HUES6 (cell line): ENCODE results near the gene DPYSL4.
"Not testable (repeated sequence)": the region's sequence is repeated elsewhere in the genome, so short reads cannot be mapped to it uniquely, and the experiment has no call there.

Experiments used
- H3K27ac ChIP-seq: 2 replicates; pipeline ENCODE4 v1.7.0; 2013; ENCODE audit warnings: low read depth, mild to moderate bottlenecking, low read length, inconsistent platforms
- H3K27me3 ChIP-seq: 2 replicates; pipeline ENCODE4 v1.6.1; 2013; ENCODE audit warnings: low read length; ENCODE audit not compliant: control insufficient read depth, insufficient read depth
- H3K36me3 ChIP-seq: 2 replicates; pipeline ENCODE4 v1.6.1; 2013; ENCODE audit warnings: low read length; ENCODE audit not compliant: control insufficient read depth, insufficient read depth
- H3K4me1 ChIP-seq: 2 replicates; pipeline ENCODE4 v1.6.1; 2013; ENCODE audit warnings: low read length; ENCODE audit not compliant: control insufficient read depth, insufficient read depth
- H3K4me3 ChIP-seq: 2 replicates; pipeline ENCODE4 v1.5.1; 2013; ENCODE audit warnings: low read depth, low read length
- H3K9ac ChIP-seq: one replicate; pipeline ENCODE4 v1.6.1; 2013; ENCODE audit warnings: mild to moderate bottlenecking, low read length
- H3K9me3 ChIP-seq: 2 replicates; pipeline ENCODE4 v1.6.1; 2013; ENCODE audit warnings: low read depth, low read length; ENCODE audit not compliant: control insufficient read depth, insufficient read depth

Gene DPYSL4

GRCh38 chr10:132158823-132159222, 27.9 kb upstream of the DPYSL4 start:
- Histone ChIP-seq H3K27ac (no peak overlapping the region), H3K4me3 (no peak overlapping the region), H3K9ac (no peak overlapping the region), H3K27me3 (peaks cover 3% of the 10 kb centered on the region; the same call in 1 of the 2 replicates), H3K36me3 (no peaks in the 10 kb centered on the region), H3K9me3 (no peaks in the 10 kb centered on the region), H3K4me1 (peaks cover 12% of the 10 kb centered on the region; the same call in 1 of the 2 replicates)

- H3K27me3 ChIP-seq, H3K9ac ChIP-seq, H3K27ac ChIP-seq, H3K4me3 ChIP-seq, H3K9me3 ChIP-seq, H3K36me3 ChIP-seq: not testable (repeated sequence)
- H3K4me1 ChIP-seq = peaks cover 18% of the 10 kb centered on the region; the same call in 1 of the 2 replicates
These were observed 27.2 kb upstream of the DPYSL4 start for GRCh38 chr10:132159302-132160230.

- not testable (repeated sequence) for H3K9ac ChIP-seq, H3K9me3 ChIP-seq, H3K36me3 ChIP-seq, H3K27me3 ChIP-seq, H3K4me3 ChIP-seq, H3K27ac ChIP-seq
- H3K4me1 ChIP-seq = peaks cover 23% of the 10 kb centered on the region; the same call in 1 of the 2 replicates
These were observed 26.5 kb upstream of the DPYSL4 start for GRCh38 chr10:132160231-132160630.

GRCh38 chr10:132160834-132161622, 25.7 kb upstream of the DPYSL4 start:
- H3K9ac ChIP-seq, H3K4me3 ChIP-seq, H3K36me3 ChIP-seq, H3K9me3 ChIP-seq, H3K27ac ChIP-seq, H3K27me3 ChIP-seq: not testable (repeated sequence)
- H3K4me1 ChIP-seq = peaks cover 23% of the 10 kb centered on the region; the same call in 1 of the 2 replicates

- Histone ChIP-seq H3K27me3 (peaks cover 3% of the 10 kb centered on the region; the same call in 1 of the 2 replicates), H3K27ac (no peak overlapping the region), H3K4me3 (no peak overlapping the region), H3K4me1 (peaks cover 23% of the 10 kb centered on the region; the same call in 1 of the 2 replicates), H3K36me3 (no peaks in the 10 kb centered on the region), H3K9ac (no peak overlapping the region), H3K9me3 (no peaks in the 10 kb centered on the region)
These were observed 24.7 kb upstream of the DPYSL4 start for GRCh38 chr10:132162021-132162531.

- no peak overlapping the region for H3K27ac ChIP-seq
- H3K4me1 ChIP-seq = peaks cover 23% of the 10 kb centered on the region; the same call in 1 of the 2 replicates
- no peaks in the 10 kb centered on the region for H3K36me3 ChIP-seq
- H3K27me3 ChIP-seq = peaks cover 3% of the 10 kb centered on the region; the same call in 1 of the 2 replicates
- no peak overlapping the region for H3K9ac ChIP-seq
- H3K9me3 ChIP-seq = no peaks in the 10 kb centered on the region
- peak overlapping the region; percentile 53 for H3K4me3 ChIP-seq
These were observed 24.0 kb upstream of the DPYSL4 start for GRCh38 chr10:132162590-132163277.

- no peak overlapping the region for H3K9ac ChIP-seq
- peaks cover 20% of the 10 kb centered on the region; the same call in 1 of the 2 replicates for H3K4me1 ChIP-seq
- H3K27me3 ChIP-seq = peaks cover 3% of the 10 kb centered on the region; the same call in 1 of the 2 replicates
- H3K27ac ChIP-seq = no peak overlapping the region
- no peaks in the 10 kb centered on the region for H3K9me3 ChIP-seq
- H3K36me3 ChIP-seq = no peaks in the 10 kb centered on the region
- peak overlapping the region; percentile 53 for H3K4me3 ChIP-seq
These were observed 23.4 kb upstream of the DPYSL4 start for GRCh38 chr10:132163278-132163765.

GRCh38 chr10:132163826-132164515, 22.8 kb upstream of the DPYSL4 start:
- Histone ChIP-seq H3K36me3 (no peaks in the 10 kb centered on the region), H3K4me1 (peaks cover 19% of the 10 kb centered on the region; the same call in 1 of the 2 replicates), H3K27me3 (peaks cover 3% of the 10 kb centered on the region; the same call in 1 of the 2 replicates), H3K9me3 (no peaks in the 10 kb centered on the region), H3K4me3 (no peak overlapping the region), H3K9ac (no peak overlapping the region), H3K27ac (no peak overlapping the region)

- Histone ChIP-seq H3K4me3 (no peak overlapping the region), H3K4me1 (peaks cover 19% of the 10 kb centered on the region; the same call in 1 of the 2 replicates), H3K36me3 (no peaks in the 10 kb centered on the region), H3K9me3 (no peaks in the 10 kb centered on the region), H3K27ac (no peak overlapping the region), H3K27me3 (peaks cover 3% of the 10 kb centered on the region; the same call in 1 of the 2 replicates), H3K9ac (no peak overlapping the region)
These were observed 21.9 kb upstream of the DPYSL4 start for GRCh38 chr10:132164761-132165278.
